ENCODE data around the gene TRAM2. TPM values are rescaled to one million over a fixed set of nuclear protein-coding genes. Genes with fewer than 3 reads are reported as not detected.

The TRAM2 gene
- total RNA-seq, 1 experiment from 2014 or later, result 12.8 TPM

DNA sequence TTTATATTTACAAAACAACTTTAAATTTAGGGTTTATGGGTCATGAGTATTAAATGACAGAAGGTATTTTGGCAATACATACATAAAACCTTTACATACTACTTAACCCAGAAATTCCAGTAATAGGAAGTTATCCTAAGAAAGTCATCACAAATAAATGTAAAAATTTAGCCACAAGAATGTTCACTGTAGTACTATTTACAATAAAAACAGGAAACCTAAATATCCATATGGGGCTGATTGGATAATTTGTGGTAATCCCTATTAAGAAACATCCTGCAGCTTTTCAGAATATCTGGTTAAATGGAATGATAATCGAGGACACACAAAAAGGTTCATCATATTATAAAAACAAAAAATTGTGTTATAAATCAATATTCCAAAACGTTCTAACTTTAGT is 44.4 kb downstream of the TRAM2 start:
- Mint-ChIP-seq H3K36me3 (ENCODE audit: insufficient read depth, unreplicated experiment) (no peaks in the 10 kb centered on the region), H3K27me3 (ENCODE audit: unreplicated experiment) (no peaks in the 10 kb centered on the region), H3K4me3 (ENCODE audit: low read depth, unreplicated experiment) (no peak overlapping the region), H3K4me1 (ENCODE audit: low read depth, unreplicated experiment) (no peaks in the 10 kb centered on the region), H3K9me3 (ENCODE audit: low read depth, unreplicated experiment) (no peaks in the 10 kb centered on the region), H3K27ac (ENCODE audit: unreplicated experiment) (no peak overlapping the region)
- no peak for DNase-seq
- TF ChIP-seq, protein P1, sequence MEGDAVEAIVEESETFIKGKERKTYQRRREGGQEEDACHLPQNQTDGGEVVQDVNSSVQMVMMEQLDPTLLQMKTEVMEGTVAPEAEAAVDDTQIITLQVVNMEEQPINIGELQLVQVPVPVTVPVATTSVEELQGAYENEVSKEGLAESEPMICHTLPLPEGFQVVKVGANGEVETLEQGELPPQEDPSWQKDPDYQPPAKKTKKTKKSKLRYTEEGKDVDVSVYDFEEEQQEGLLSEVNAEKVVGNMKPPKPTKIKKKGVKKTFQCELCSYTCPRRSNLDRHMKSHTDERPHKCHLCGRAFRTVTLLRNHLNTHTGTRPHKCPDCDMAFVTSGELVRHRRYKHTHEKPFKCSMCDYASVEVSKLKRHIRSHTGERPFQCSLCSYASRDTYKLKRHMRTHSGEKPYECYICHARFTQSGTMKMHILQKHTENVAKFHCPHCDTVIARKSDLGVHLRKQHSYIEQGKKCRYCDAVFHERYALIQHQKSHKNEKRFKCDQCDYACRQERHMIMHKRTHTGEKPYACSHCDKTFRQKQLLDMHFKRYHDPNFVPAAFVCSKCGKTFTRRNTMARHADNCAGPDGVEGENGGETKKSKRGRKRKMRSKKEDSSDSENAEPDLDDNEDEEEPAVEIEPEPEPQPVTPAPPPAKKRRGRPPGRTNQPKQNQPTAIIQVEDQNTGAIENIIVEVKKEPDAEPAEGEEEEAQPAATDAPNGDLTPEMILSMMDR (IDR thresholded peaks at IDR 0.05; ENCODE audit: unreplicated experiment), result no peak
- no TSS peak for BruUV-seq (replicated peaks)
- CTCF ChIA-PET, result no interaction called here
- intact Hi-C loops (cut with micrococcal nuclease; ENCODE audit: unreplicated experiment), result no loop called here

DNA sequence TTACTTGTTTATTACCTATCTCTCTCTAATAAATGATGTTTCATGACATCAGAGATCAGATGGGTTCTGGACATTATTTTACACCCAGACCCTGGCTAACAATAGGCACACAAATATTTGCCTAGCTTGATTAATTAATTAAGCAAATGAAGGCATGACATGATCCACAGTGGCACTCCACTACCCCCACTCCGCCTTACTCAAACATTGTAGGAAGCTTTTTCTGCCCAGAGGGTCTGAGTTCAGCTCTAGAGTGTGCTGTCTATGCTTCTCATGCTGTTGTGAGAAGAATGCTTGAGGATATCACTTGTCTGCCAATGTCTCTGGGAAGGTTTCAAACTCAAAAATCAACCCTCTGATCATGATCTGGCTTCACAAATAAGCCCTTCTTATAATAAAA is 45.0 kb downstream of the TRAM2 start:
- Mint-ChIP-seq H3K9me3 (ENCODE audit: low read depth, unreplicated experiment) (no peaks in the 10 kb centered on the region), H3K36me3 (ENCODE audit: insufficient read depth, unreplicated experiment) (no peaks in the 10 kb centered on the region), H3K27me3 (ENCODE audit: unreplicated experiment) (no peaks in the 10 kb centered on the region), H3K27ac (ENCODE audit: unreplicated experiment) (no peak overlapping the region), H3K4me3 (ENCODE audit: low read depth, unreplicated experiment) (no peak overlapping the region), H3K4me1 (ENCODE audit: low read depth, unreplicated experiment) (no peaks in the 10 kb centered on the region)
- no TSS peak for BruUV-seq (replicated peaks)
- CTCF ChIA-PET, result no interaction called here
- intact Hi-C loops (cut with micrococcal nuclease; ENCODE audit: unreplicated experiment), result no loop called here
- TF ChIP-seq, protein P1 (IDR thresholded peaks at IDR 0.05; ENCODE audit: unreplicated experiment), result no peak
- DNase-seq, result no peak

DNA sequence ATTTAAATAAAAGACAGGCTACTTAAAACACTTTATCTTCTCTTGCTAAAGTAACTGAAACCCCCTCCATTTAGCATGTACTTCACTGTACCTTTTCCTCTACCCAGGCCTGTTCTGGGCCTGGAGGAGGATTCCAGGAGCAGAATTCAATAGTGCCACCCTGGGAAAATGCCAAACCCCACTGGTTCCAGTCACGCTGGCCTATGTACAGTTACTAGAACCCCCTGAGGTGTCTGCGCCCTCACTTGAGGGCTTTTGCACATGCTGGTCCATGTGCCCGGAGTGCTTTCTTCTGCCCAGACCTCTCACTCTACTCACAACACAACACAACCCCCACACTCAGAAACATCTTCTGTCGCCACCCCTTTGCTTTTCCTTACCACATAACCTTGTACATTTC is 45.5 kb downstream of the TRAM2 start:
- no peaks in the 10 kb centered on the region for H3K9me3 Mint-ChIP-seq (ENCODE audit: low read depth, unreplicated experiment)
- intact Hi-C loops (cut with micrococcal nuclease; ENCODE audit: unreplicated experiment), result no loop called here
- H3K4me1 Mint-ChIP-seq (ENCODE audit: low read depth, unreplicated experiment), result no peaks in the 10 kb centered on the region
- no peak overlapping the region for H3K27ac Mint-ChIP-seq (ENCODE audit: unreplicated experiment)
- no peak overlapping the region for H3K4me3 Mint-ChIP-seq (ENCODE audit: low read depth, unreplicated experiment)
- TF ChIP-seq, protein P1 (IDR thresholded peaks at IDR 0.05; ENCODE audit: unreplicated experiment), result no peak
- CTCF ChIA-PET, result no interaction called here
- no peaks in the 10 kb centered on the region for H3K36me3 Mint-ChIP-seq (ENCODE audit: insufficient read depth, unreplicated experiment)
- DNase-seq, result no peak
- BruUV-seq (replicated peaks), result no TSS peak
- no peaks in the 10 kb centered on the region for H3K27me3 Mint-ChIP-seq (ENCODE audit: unreplicated experiment)

DNA sequence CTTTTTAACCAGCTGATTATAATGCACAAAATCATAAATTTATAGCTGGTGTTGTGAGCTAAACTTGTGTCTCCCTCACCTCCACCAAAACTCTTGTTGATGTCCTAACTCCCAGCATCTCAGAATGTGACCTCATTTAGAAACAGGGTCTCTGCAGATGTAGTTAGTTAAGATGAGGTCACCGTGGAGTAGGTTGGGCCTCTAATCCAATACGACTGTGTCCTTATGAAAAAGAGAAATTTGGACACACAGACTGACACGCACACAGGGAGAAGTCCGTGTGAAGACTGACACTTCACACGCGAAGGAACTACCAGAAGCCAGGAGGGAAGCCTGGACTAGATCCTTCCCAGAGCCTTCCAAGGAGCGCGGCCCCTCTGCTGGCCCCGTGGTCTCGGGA is 46.5 kb downstream of the TRAM2 start:
- Mint-ChIP-seq H3K4me1 (ENCODE audit: low read depth, unreplicated experiment) (no peaks in the 10 kb centered on the region), H3K36me3 (ENCODE audit: insufficient read depth, unreplicated experiment) (no peaks in the 10 kb centered on the region), H3K9me3 (ENCODE audit: low read depth, unreplicated experiment) (no peaks in the 10 kb centered on the region), H3K27ac (ENCODE audit: unreplicated experiment) (no peak overlapping the region), H3K27me3 (ENCODE audit: unreplicated experiment) (no peaks in the 10 kb centered on the region), H3K4me3 (ENCODE audit: low read depth, unreplicated experiment) (no peak overlapping the region)
- no peak for DNase-seq
- intact Hi-C loops (cut with micrococcal nuclease; ENCODE audit: unreplicated experiment), result no loop called here
- CTCF ChIA-PET, result no interaction called here
- TF ChIP-seq, protein P1 (IDR thresholded peaks at IDR 0.05; ENCODE audit: unreplicated experiment), result no peak
- BruUV-seq (replicated peaks), result no TSS peak

DNA sequence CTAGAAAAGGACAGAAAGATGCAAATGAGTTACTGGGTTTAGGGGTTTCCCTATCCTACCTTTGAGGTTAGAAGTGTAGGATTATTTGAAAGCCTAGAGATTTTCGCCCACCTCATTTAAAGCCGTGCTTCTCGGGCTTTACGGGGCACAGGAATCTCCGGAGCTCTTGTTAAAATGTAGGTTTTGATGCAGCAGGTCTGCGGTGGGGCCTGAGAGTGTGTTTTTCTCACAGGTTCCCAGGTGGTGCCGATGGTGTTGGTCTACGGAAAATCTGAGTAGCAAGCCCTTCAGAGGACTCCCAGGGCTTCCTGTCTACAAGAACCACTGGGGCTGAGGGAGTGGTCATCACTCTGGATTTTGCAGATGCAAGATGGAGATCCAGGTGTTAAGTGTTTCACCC is 47.5 kb downstream of the TRAM2 start:
- no TSS peak for BruUV-seq (replicated peaks)
- TF ChIP-seq, protein P1 (IDR thresholded peaks at IDR 0.05; ENCODE audit: unreplicated experiment), result no peak
- H3K4me1 Mint-ChIP-seq (ENCODE audit: low read depth, unreplicated experiment), result no peaks in the 10 kb centered on the region

More for the DNA sequence above, 47.5 kb downstream of the TRAM2 start:
- Mint-ChIP-seq H3K36me3 (ENCODE audit: insufficient read depth, unreplicated experiment) (no peaks in the 10 kb centered on the region), H3K9me3 (ENCODE audit: low read depth, unreplicated experiment) (no peaks in the 10 kb centered on the region), H3K27me3 (ENCODE audit: unreplicated experiment) (no peaks in the 10 kb centered on the region), H3K27ac (ENCODE audit: unreplicated experiment) (no peak overlapping the region), H3K4me3 (ENCODE audit: low read depth, unreplicated experiment) (no peak overlapping the region)
- CTCF ChIA-PET, result no interaction called here
- intact Hi-C loops (cut with micrococcal nuclease; ENCODE audit: unreplicated experiment), result no loop called here
- no peak for DNase-seq

Measured in Calu3 (cell line).